HG02571 (cell line): ENCODE data around the gene SLC1A4.

Experiments
- ATAC-seq: cut with Tn5 transposase; IDR thresholded peaks from one replicate; pipeline ENCODE4 v1.9.1; 2021; ENCODE audit warnings: mild to moderate bottlenecking, moderate library complexity; ENCODE audit not compliant: unreplicated experiment

SLC1A4 gene

GRCh38 chr2:65046633-65047407, 57.6 kb downstream of the SLC1A4 start:
- no peak for ATAC-seq

- ATAC-seq, result no peak
These were observed 59.9 kb downstream of the SLC1A4 start for GRCh38 chr2:65049010-65049639.

- ATAC-seq, result no peak
These were observed 61.7 kb downstream of the SLC1A4 start for GRCh38 chr2:65050931-65051330.

DNA sequence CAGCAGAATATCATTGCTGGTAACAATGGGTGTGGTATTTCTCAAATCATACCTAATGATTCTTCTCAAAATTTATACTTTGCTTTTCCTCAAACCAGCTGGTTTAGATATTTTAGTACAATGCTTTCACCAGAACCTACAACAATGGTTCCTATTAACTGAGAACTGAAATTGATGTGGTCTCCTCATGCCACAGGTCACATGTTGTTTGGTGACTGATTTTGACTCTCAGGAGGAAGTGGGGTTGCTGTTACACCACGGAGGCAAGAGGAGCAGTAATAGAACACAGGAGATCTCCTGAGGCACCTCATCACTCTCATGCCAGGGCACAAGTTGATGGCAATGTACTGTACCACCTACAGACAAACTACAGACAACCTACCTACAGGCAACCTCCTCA, 64.0 kb downstream of the SLC1A4 start:
- peak; percentile 46 for ATAC-seq

GRCh38 chr2:65054749-65055421, 65.7 kb downstream of the SLC1A4 start:
- ATAC-seq, result no peak

DNA sequence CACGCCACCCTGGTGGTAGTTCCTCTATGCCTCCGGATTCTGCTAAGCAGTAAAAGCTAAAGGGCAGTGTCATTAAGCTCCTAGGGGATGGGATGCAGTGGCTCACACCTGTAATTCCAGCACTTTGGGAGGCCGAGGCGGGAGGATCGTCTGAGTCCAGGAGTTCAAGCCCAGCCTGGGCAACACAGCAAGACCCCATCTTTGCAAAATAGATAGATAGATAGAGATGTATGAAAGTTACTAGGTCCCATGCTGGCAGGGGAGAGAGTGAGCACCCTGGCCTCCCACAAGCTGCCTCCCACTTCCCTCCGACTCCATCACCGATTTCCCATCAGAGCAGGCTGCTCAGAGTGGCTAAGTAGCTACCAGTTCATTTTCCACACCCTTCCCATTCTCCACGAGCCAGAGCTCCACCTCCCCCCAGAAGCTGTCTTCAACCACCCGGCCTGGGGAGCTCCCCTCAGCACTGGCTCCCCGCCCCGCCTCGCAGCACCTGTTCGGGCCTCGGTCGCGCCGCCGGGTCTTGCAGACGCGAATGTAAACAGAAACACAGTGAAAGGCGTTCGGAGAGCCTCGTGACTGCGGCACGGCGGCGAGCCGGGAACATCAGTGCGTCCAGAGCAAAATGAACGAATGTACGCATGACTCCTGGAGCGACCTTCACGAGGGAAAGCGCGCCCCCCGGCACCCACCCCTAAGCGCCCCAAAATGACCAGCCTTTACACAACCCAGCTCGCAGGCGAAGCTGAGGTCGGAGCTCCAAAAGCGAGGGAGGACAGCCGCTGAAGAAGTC, 66.4 kb downstream of the SLC1A4 start:
- ATAC-seq, result peak; percentile 33

GRCh38 chr2:65056215-65057053, 67.2 kb downstream of the SLC1A4 start, which contains the start of gene CEP68:
TSS of gene CEP68 (plus strand) at chr2:65056416. CDS start at chr2:65069445, 13,029 bp downstream.
- ATAC-seq, result peak; percentile 86

DNA sequence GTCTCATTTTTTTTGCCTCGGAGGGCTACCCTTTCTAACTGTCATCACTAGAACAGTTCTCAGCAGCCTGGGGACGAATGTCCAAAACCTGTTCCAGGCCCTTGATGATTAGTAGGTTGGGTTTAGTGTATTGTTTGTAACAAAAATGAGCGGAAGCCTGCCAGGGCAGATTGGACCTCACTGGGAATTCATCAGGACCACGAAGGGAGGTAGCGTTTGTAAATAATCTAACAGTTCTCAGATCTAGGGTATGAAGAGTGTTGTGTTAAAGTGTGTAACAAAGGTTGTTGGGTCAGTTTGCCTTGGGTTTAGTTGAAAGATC, 67.8 kb downstream of the SLC1A4 start:
- no peak for ATAC-seq

DNA sequence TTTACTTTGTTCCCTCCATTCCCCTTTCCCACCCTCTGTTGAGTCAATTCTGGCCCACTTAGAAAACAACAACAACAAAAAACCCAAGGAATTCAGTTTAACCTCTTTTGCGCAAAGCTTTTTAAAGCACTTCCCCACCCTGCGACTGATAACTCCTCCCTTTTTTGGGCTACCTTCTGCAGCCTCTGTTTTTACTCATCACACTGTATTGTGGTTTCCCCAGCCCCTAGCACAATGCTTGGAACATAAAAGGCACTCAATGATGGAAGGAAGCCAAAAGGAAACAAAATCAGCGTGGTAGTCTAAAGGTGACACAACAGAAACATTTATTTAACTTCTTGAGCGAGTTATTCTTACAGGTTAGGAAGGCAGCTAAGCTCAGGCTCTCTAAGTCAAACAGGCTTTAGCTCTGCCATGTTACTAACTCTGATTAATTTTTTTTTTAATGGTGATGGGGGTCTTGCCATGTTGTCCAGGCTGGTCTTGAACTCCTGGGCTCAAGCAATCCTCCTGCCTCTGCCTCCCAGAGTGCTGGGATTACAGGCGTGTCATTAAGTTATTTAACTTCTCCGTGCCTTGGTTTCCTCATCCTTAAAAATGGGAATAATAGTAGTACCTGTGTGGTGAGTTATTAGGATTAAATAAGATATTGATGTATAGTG, 68.3 kb downstream of the SLC1A4 start:
- no peak for ATAC-seq

GRCh38 chr2:65059071-65059470, 69.9 kb downstream of the SLC1A4 start:
- no peak for ATAC-seq

DNA sequence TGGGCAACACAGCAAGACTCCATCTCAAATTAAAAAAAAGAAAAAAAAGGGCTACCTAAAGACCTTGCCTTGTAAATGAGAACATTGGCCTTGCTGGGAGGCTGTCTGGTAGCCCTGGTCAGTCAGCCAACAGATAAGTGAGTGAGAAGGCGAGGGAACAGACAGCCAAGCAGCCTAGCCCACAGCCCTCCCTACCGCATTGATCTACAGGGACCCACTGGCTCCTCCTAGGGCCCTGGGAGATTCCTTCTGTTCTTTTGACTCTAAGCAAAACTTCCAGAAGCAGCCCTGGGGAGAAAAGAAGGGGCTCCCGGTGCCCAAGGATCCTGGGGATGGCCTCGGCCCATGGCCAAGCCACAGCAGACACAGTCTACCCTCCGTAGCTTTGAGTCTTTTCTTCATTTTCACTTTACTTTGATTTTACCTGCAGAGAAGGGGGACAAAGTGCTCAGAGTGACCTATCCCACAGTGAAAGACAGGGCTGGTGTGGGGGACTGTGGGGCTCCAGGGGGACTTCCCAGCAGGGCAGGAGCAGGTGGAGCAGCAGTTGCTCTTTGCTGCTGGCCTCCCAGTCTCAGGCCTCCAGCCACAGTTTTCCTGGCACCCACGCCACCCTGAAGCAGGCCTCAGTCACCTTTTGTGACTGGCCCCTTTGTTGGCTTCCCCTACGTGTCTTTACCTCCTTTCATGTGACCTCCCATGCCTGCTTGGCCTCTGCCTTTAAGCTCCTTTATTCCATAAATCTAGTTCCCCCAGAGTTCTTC, 72.1 kb downstream of the SLC1A4 start:
- ATAC-seq, result no peak

GRCh38 chr2:65061910-65062339, 72.7 kb downstream of the SLC1A4 start:
- ATAC-seq, result no peak

DNA sequence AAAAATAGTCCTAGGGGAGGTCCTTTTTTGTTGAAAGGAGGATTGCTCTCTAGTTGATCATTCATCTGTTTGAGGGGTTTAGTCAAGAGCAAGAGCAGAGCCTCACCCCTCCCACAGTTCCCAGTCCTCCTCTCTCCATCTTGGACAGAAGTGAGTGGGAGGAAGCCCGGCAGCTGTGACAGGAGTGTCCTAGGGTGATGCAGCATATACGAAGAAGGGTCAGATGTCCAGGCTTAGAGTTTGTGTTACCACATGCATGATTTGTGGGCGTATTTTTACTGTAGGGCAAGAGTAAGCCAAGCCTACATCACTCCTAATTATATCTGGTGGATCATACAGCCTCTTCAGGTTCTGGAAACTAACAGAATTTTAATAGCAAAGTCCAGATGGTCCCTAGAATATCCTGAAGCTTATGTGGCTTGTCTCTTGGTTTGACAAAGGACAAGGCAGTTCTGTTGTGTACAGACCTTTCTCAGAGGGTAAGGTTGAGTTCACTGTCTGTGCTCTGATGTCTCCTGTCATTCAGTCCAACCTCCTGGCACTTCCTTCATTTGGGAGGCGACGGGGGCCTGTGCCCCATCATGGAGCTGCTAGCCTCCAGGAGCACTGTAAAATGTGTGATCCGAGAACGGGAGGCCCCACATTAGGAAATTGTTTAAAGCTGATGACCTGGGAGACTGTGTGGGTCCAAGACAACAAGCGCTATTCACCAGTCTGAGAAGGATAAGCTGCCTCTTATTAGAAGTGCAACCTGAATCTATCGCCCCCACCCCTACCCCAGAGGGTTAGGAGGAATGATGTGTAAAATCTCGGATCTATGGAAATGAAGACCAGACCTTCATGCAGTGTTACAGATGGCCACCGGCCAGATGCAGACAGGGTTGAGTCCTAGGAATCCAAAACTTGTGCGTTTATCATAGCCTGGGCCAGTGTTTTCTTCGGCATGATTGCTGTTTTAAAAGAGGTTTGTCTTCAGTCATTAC, 73.9 kb downstream of the SLC1A4 start:
- no peak for ATAC-seq

- ATAC-seq, result peak; percentile 78
These were observed 75.7 kb downstream of the SLC1A4 start for GRCh38 chr2:65064728-65065552.

DNA sequence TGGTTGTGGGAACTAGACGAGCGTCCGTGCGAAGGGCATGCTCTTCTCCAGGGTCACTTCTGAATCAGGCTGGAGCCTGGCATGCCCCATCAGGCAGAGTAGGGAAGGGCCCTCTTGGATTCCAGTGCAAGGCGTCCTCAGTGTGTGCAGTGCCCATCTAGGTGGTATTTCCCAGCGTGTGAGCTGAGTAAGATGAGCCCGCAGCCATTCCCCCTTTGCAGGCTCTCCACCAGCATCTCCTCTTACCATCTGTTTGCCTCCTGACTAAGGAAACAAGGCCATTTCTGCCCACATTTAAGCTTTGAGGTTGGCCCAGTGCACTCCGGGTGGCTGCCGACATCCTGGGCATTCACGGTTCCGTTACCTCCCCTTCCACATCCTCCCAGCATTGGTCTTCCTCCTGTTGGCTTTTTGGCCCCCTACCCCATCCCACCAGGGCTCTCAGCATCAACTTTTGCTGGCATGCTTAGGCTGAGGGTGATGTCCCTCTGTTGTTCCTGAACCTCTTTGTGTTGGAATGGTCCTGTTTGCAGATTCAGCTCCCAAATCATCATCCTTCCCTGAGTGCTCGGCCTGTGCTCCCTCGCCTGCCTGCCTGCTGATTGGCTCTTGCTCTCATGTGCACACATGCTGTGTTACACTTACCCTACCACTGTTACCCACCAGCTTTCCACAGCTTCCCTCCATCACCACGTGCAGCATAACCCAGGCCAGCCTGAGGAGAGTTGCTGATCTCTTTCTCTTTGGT, 78.8 kb downstream of the SLC1A4 start:
- ATAC-seq, result no peak

DNA sequence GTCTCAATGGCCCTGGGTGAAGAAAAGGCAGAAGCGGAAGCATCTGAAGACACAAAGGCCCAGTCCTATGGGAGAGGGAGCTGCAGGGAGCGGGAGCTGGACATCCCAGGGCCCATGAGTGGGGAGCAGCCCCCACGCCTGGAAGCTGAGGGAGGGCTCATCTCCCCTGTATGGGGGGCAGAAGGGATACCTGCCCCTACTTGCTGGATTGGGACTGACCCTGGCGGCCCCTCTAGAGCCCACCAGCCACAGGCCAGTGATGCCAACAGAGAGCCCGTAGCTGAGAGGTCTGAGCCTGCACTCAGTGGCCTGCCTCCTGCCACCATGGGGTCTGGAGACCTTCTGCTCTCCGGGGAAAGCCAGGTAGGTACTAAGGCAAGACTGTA, 80.2 kb downstream of the SLC1A4 start:
- ATAC-seq, result no peak
